OCI-LY1 (cell line): ENCODE results near the gene BIK.

Experiments
- H2AFZ ChIP-seq: fragments of 200-600 bp; sonication (generic), shearing (Covaris generic); 2 replicates; pipeline ENCODE4 v1.6.0; 2014; ENCODE audit warnings: antibody characterized with exemption, mild to moderate bottlenecking, low read length
- H3F3A ChIP-seq: fragments of 200-600 bp; sonication (generic), shearing (Covaris generic); 2 replicates; pipeline ENCODE4 v1.6.0; 2014; ENCODE audit warnings: mild to moderate bottlenecking, antibody characterized with exemption, low read length, moderate library complexity; ENCODE audit not compliant: insufficient read depth
- H3K27ac ChIP-seq: fragments of 200-600 bp; sonication (generic); 2 replicates; pipeline ENCODE4 v1.5.1; 2014; ENCODE audit warnings: low read length, mixed run types, mild to moderate bottlenecking, low read depth; ENCODE audit not compliant: poor library complexity, severe bottlenecking
- H3K27me3 ChIP-seq: fragments of 200-600 bp; sonication (generic); 2 replicates; pipeline ENCODE4 v1.6.0; 2014; ENCODE audit warnings: antibody characterized with exemption, mild to moderate bottlenecking, low read length, moderate library complexity; ENCODE audit not compliant: insufficient read depth
- H3K36me3 ChIP-seq: fragments of 200-600 bp; sonication (generic); 2 replicates; pipeline ENCODE4 v1.6.1; 2014; ENCODE audit warnings: mild to moderate bottlenecking, antibody characterized with exemption, low read length, moderate library complexity, mixed read lengths; ENCODE audit not compliant: insufficient read depth
- H3K4me1 ChIP-seq: fragments of 200-600 bp; sonication (generic); 2 replicates; pipeline ENCODE4 v1.5.1; 2014; ENCODE audit warnings: mild to moderate bottlenecking, low read length, moderate library complexity; ENCODE audit not compliant: insufficient read depth, severe bottlenecking
- H3K4me2 ChIP-seq: fragments of 200-600 bp; sonication (generic), shearing (Covaris generic); 2 replicates; pipeline ENCODE4 v1.6.1; 2014; ENCODE audit warnings: low read length
- H3K4me3 ChIP-seq: fragments of 200-600 bp; sonication (generic); 2 replicates; pipeline ENCODE4 v1.5.1; 2014; ENCODE audit warnings: low read length, low read depth, mild to moderate bottlenecking, mixed read lengths; ENCODE audit not compliant: poor library complexity, severe bottlenecking
- H3K79me2 ChIP-seq: fragments of 200-600 bp; shearing (Covaris generic); 2 replicates; pipeline ENCODE4 v1.6.1; 2016; ENCODE audit warnings: mixed run types, low read length, mixed read lengths; ENCODE audit not compliant: insufficient read depth
- H3K9ac ChIP-seq: fragments of 200-600 bp; sonication (generic), shearing (Covaris generic); 2 replicates; pipeline ENCODE4 v1.6.1; 2014; ENCODE audit warnings: mild to moderate bottlenecking, low read length, mixed read lengths
- H3K9me2 ChIP-seq: fragments of 200-600 bp; sonication (generic), shearing (Covaris generic); 2 replicates; pipeline ENCODE4 v1.6.1; 2014; ENCODE audit warnings: low read depth, mild to moderate bottlenecking, low read length, mixed read lengths
- H3K9me3 ChIP-seq: fragments of 200-600 bp; shearing (Covaris generic); 2 replicates; pipeline ENCODE4 v1.6.1; 2014; ENCODE audit warnings: low read length, mixed read lengths
- H4K20me1 ChIP-seq: fragments of 200-600 bp; sonication (generic), shearing (Covaris generic); 2 replicates; pipeline ENCODE4 v1.6.0; 2016; ENCODE audit warnings: mild to moderate bottlenecking, low read length; ENCODE audit not compliant: insufficient read depth
- EZH2 ChIP-seq: fragments of 200-600 bp; sonication (generic), shearing (Covaris generic); IDR thresholded peaks from 2 replicates; pipeline ENCODE4 v1.8.0; 2017; ENCODE audit warnings: borderline replicate concordance, mixed run types, mild to moderate bottlenecking, antibody characterized with exemption, low read length, moderate library complexity, mixed read lengths
- TF ChIP-seq, protein P1 (sequence below): fragments of 200-600 bp; sonication (generic), shearing (Covaris generic); IDR thresholded peaks from 2 replicates; pipeline ENCODE4 v1.5.1; 2017; ENCODE audit warnings: mild to moderate bottlenecking, antibody characterized with exemption, low read length, moderate library complexity, mixed read lengths

Gene BIK

DNA sequence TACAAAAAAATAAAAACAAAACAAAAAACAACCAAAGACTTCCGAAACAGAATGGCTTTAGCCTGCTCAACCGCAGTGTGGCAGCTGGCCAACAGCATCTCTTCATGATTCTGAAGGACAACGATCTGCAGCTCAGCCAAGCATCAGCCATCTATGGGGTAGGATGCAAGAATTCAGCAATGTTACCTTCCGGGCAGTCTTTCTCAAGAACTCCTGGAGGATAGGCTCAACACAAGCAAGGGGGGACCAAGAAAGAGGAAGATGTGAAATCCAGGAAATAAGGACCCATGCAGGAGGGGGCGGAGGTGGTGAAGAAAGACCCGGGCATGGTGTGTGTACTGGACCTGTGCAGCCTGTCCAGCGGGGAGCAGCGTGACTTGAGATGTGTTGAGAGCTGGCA lies 37.3 kb downstream of the BIK start:
- Histone ChIP-seq H2AFZ (no peak overlapping the region), H4K20me1 (no peaks in the 10 kb centered on the region), H3K9me2 (no peaks in the 10 kb centered on the region), H3K27me3 (peaks cover 12% of the 10 kb centered on the region; the same call in 1 of the 2 replicates), H3K79me2 (no peaks in the 10 kb centered on the region), H3K9ac (no peak overlapping the region), H3K27ac (no peak overlapping the region), H3K4me2 (peak overlapping the region; percentile 34), H3F3A (no peaks in the 10 kb centered on the region), H3K4me3 (no peak overlapping the region), H3K9me3 (no peaks in the 10 kb centered on the region), H3K4me1 (peaks cover 43% of the 10 kb centered on the region), H3K36me3 (no peaks in the 10 kb centered on the region)
- TF ChIP-seq, protein P1, sequence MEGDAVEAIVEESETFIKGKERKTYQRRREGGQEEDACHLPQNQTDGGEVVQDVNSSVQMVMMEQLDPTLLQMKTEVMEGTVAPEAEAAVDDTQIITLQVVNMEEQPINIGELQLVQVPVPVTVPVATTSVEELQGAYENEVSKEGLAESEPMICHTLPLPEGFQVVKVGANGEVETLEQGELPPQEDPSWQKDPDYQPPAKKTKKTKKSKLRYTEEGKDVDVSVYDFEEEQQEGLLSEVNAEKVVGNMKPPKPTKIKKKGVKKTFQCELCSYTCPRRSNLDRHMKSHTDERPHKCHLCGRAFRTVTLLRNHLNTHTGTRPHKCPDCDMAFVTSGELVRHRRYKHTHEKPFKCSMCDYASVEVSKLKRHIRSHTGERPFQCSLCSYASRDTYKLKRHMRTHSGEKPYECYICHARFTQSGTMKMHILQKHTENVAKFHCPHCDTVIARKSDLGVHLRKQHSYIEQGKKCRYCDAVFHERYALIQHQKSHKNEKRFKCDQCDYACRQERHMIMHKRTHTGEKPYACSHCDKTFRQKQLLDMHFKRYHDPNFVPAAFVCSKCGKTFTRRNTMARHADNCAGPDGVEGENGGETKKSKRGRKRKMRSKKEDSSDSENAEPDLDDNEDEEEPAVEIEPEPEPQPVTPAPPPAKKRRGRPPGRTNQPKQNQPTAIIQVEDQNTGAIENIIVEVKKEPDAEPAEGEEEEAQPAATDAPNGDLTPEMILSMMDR, result no peak
- no peak for TF ChIP-seq EZH2

DNA sequence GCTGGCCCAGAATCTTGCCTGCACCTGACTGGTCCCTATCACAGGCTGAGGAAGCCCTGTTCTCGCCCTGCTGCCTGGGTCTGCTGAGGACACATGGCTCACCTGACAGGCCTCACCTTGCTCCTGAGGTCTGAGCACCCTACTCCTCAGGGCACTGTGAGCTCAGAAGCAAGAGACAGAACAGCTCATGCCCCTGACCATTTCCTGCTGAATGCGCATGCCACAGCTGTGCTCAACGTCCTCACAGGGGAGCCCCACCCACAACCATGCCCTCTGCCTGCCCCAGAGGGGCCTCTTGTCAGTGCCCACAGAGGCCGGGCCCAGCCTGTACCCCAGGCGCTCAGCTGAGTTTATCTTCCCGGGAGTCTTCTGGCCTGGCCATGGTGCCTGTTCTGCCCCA lies 38.0 kb downstream of the BIK start:
- no peaks in the 10 kb centered on the region for H3K36me3 ChIP-seq
- no peaks in the 10 kb centered on the region for H3K9me2 ChIP-seq
- peaks cover 40% of the 10 kb centered on the region for H3K4me1 ChIP-seq
- H2AFZ ChIP-seq, result no peak overlapping the region
- H3K4me2 ChIP-seq, result no peak overlapping the region
- no peak overlapping the region for H3K27ac ChIP-seq
- H3K4me3 ChIP-seq, result no peak overlapping the region
- H3K9ac ChIP-seq, result no peak overlapping the region; the same call in 1 of the 2 replicates
- no peaks in the 10 kb centered on the region for H3F3A ChIP-seq
- no peak for TF ChIP-seq EZH2
- TF ChIP-seq, protein P1, result no peak
- no peaks in the 10 kb centered on the region for H3K79me2 ChIP-seq
- no peaks in the 10 kb centered on the region for H3K9me3 ChIP-seq
- H4K20me1 ChIP-seq, result no peaks in the 10 kb centered on the region
- peaks cover 12% of the 10 kb centered on the region; the same call in 1 of the 2 replicates for H3K27me3 ChIP-seq

DNA sequence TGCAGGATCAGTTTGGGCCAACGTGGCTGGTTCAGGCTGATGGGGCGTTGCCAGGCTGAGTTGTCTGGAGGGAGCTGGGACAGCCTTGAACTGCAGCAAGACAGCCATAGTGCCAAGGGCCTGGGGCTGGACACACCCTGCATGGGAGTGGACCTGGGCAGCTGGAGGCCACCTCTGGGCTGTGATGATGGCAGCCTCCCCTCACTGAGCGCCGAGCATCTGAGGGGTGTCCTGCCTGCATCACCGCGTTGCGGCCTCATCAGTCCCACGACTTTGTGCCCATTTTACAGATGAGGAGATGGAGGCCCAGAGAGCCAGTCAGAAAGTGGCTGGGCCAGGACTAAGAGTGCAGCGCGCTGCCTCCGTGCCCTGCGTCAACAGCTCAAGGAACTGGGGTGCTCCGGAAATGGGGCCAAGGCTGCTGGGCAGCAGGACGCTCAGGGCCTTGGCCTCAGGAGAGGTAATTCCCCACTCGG lies 40.2 kb downstream of the BIK start:
- Histone ChIP-seq H3K27ac (no peak overlapping the region), H3K79me2 (no peaks in the 10 kb centered on the region), H4K20me1 (no peaks in the 10 kb centered on the region), H3K9me3 (no peaks in the 10 kb centered on the region), H3F3A (no peaks in the 10 kb centered on the region), H3K9ac (no peak overlapping the region), H2AFZ (no peak overlapping the region), H3K27me3 (peaks cover 12% of the 10 kb centered on the region; the same call in 1 of the 2 replicates), H3K4me2 (peak overlapping the region; percentile 61), H3K36me3 (no peaks in the 10 kb centered on the region), H3K4me1 (peaks cover 39% of the 10 kb centered on the region), H3K9me2 (no peaks in the 10 kb centered on the region), H3K4me3 (peak overlapping the region; percentile 44)
- TF ChIP-seq EZH2, result no peak
- TF ChIP-seq, protein P1, result no peak
